ENCODE measurements around the gene RAX.
"Not testable (repeated sequence)": the region's sequence is repeated elsewhere in the genome, so short reads cannot be mapped to it uniquely, and the experiment has no call there.

RAX gene

GRCh38 chr18:59265246-59265973 lies 7.8 kb downstream of the RAX start:
- Histone ChIP-seq H3K27ac (ENCODE audit: low read length) (no peak overlapping the region), H3K4me2 (ENCODE audit: low read length) (no peak overlapping the region), H3K27me3 (ENCODE audit: low read depth, low read length) (peaks cover 2% of the 10 kb centered on the region; the same call in 1 of the 2 replicates), H4K20me1 (ENCODE audit: insufficient read depth, low read length) (no peaks in the 10 kb centered on the region), H3K9me3 (ENCODE audit: insufficient read depth, low read length) (no peaks in the 10 kb centered on the region), H3K9ac (ENCODE audit: low read length) (no peak overlapping the region), H3K4me3 (ENCODE audit: low read length) (no peak overlapping the region), H3K4me1 (ENCODE audit: low read length) (peaks cover 6% of the 10 kb centered on the region; the same call in 1 of the 2 replicates), H3K36me3 (replicated peaks; ENCODE audit: low read depth, low read length) (no peaks in the 10 kb centered on the region), H2AFZ (ENCODE audit: low read depth, low read length) (no peak overlapping the region), H3K79me2 (ENCODE audit: low read length) (no peaks in the 10 kb centered on the region)
- no peak for TF ChIP-seq EZH2phosphoT487 (IDR thresholded peaks at IDR 0.05; ENCODE audit: low read depth)
- TF ChIP-seq CTCF (IDR thresholded peaks at IDR 0.05; ENCODE audit: low read depth, low read length) = no peak

GRCh38 chr18:59264651-59265245 lies 8.5 kb downstream of the RAX start:
- Histone ChIP-seq H3K27me3 (ENCODE audit: low read depth, low read length) (no peaks in the 10 kb centered on the region), H3K27ac (ENCODE audit: low read length) (no peak overlapping the region), H3K9ac (ENCODE audit: low read length) (no peak overlapping the region), H4K20me1 (ENCODE audit: insufficient read depth, low read length) (no peaks in the 10 kb centered on the region), H3K4me1 (ENCODE audit: low read length) (peaks cover 6% of the 10 kb centered on the region; the same call in 1 of the 2 replicates), H3K4me2 (ENCODE audit: low read length) (no peak overlapping the region), H3K9me3 (ENCODE audit: insufficient read depth, low read length) (no peaks in the 10 kb centered on the region), H3K36me3 (replicated peaks; ENCODE audit: low read depth, low read length) (no peaks in the 10 kb centered on the region), H3K4me3 (ENCODE audit: low read length) (no peak overlapping the region), H3K79me2 (ENCODE audit: low read length) (no peaks in the 10 kb centered on the region), H2AFZ (ENCODE audit: low read depth, low read length) (no peak overlapping the region)
- TF ChIP-seq CTCF (IDR thresholded peaks at IDR 0.05; ENCODE audit: low read depth, low read length) (no peak), EZH2phosphoT487 (IDR thresholded peaks at IDR 0.05; ENCODE audit: low read depth) (no peak)

- no peak overlapping the region for H3K4me2 ChIP-seq (ENCODE audit: low read length)
- H3K9me3 ChIP-seq (ENCODE audit: insufficient read depth, low read length) = no peaks in the 10 kb centered on the region
- H4K20me1 ChIP-seq (ENCODE audit: insufficient read depth, low read length) = no peaks in the 10 kb centered on the region
- no peaks in the 10 kb centered on the region for H3K36me3 ChIP-seq (replicated peaks; ENCODE audit: low read depth, low read length)
- peaks cover 6% of the 10 kb centered on the region; the same call in 1 of the 2 replicates for H3K4me1 ChIP-seq (ENCODE audit: low read length)
- H3K9ac ChIP-seq (ENCODE audit: low read length) = no peak overlapping the region
- no peaks in the 10 kb centered on the region for H3K27me3 ChIP-seq (ENCODE audit: low read depth, low read length)
- no peak for TF ChIP-seq EZH2phosphoT487 (IDR thresholded peaks at IDR 0.05; ENCODE audit: low read depth)
- TF ChIP-seq CTCF (IDR thresholded peaks at IDR 0.05; ENCODE audit: low read depth, low read length) = no peak
- H3K27ac ChIP-seq (ENCODE audit: low read length) = no peak overlapping the region
- H3K79me2 ChIP-seq (ENCODE audit: low read length) = no peaks in the 10 kb centered on the region
- no peak overlapping the region for H3K4me3 ChIP-seq (ENCODE audit: low read length)
- H2AFZ ChIP-seq (ENCODE audit: low read depth, low read length) = no peak overlapping the region
These were observed 9.1 kb downstream of the RAX start for GRCh38 chr18:59264121-59264571.

GRCh38 chr18:59263661-59264060 lies 9.6 kb downstream of the RAX start:
- Histone ChIP-seq H3K27ac (ENCODE audit: low read length) (no peak overlapping the region), H3K79me2 (ENCODE audit: low read length) (no peaks in the 10 kb centered on the region), H3K4me3 (ENCODE audit: low read length) (no peak overlapping the region), H3K27me3 (ENCODE audit: low read depth, low read length) (no peaks in the 10 kb centered on the region), H4K20me1 (ENCODE audit: insufficient read depth, low read length) (no peaks in the 10 kb centered on the region), H3K9me3 (ENCODE audit: insufficient read depth, low read length) (no peaks in the 10 kb centered on the region), H3K4me2 (ENCODE audit: low read length) (no peak overlapping the region), H3K4me1 (ENCODE audit: low read length) (peaks cover 6% of the 10 kb centered on the region; the same call in 1 of the 2 replicates), H2AFZ (ENCODE audit: low read depth, low read length) (no peak overlapping the region), H3K9ac (ENCODE audit: low read length) (no peak overlapping the region), H3K36me3 (replicated peaks; ENCODE audit: low read depth, low read length) (no peaks in the 10 kb centered on the region)
- no peak for TF ChIP-seq EZH2phosphoT487 (IDR thresholded peaks at IDR 0.05; ENCODE audit: low read depth)
- TF ChIP-seq CTCF (IDR thresholded peaks at IDR 0.05; ENCODE audit: low read depth, low read length) = no peak

- H3K9ac ChIP-seq (ENCODE audit: low read length); H3K9me3 ChIP-seq (ENCODE audit: insufficient read depth, low read length); H4K20me1 ChIP-seq (ENCODE audit: insufficient read depth, low read length); H3K27me3 ChIP-seq (ENCODE audit: low read depth, low read length); H3K36me3 ChIP-seq (replicated peaks; ENCODE audit: low read depth, low read length); H3K27ac ChIP-seq (ENCODE audit: low read length); H3K4me2 ChIP-seq (ENCODE audit: low read length); H2AFZ ChIP-seq (ENCODE audit: low read depth, low read length); H3K4me3 ChIP-seq (ENCODE audit: low read length); H3K4me1 ChIP-seq (ENCODE audit: low read length); H3K79me2 ChIP-seq (ENCODE audit: low read length): not testable (repeated sequence)
These were observed 11.0 kb downstream of the RAX start for GRCh38 chr18:59262243-59262642.

- H3K9ac ChIP-seq (ENCODE audit: low read length); H3K4me2 ChIP-seq (ENCODE audit: low read length); H3K79me2 ChIP-seq (ENCODE audit: low read length); H3K27ac ChIP-seq (ENCODE audit: low read length); H4K20me1 ChIP-seq (ENCODE audit: insufficient read depth, low read length); H2AFZ ChIP-seq (ENCODE audit: low read depth, low read length); H3K4me3 ChIP-seq (ENCODE audit: low read length); H3K4me1 ChIP-seq (ENCODE audit: low read length); H3K9me3 ChIP-seq (ENCODE audit: insufficient read depth, low read length); H3K27me3 ChIP-seq (ENCODE audit: low read depth, low read length); H3K36me3 ChIP-seq (replicated peaks; ENCODE audit: low read depth, low read length): not testable (repeated sequence)
These were observed 11.4 kb downstream of the RAX start for GRCh38 chr18:59261842-59262241.
